ENCODE results near the gene AKAP6. TPM values are rescaled to one million over a fixed set of nuclear protein-coding genes. Genes with fewer than 3 reads are reported as not detected.

Gene AKAP6
- total and polyA plus RNA-seq, 2 of the 8 experiments (the other 6 are each of a cell fraction or from before 2014, with no cell fraction given): 0.09 to 0.89 TPM

GRCh38 chr14:32286602-32287001 lies 42.5 kb upstream of the AKAP6 start (continued):
- TF ChIP-seq NRF1 (IDR thresholded peaks at IDR 0.05; ENCODE audit: low read depth, low read length) (no peak), NANOG (IDR thresholded peaks at IDR 0.05; ENCODE audit: insufficient read depth, low read depth, low read length, poor library complexity, severe bottlenecking) (no peak), SIN3A (conservative IDR thresholded peaks at IDR 0.05 in 1 of 2, IDR thresholded peaks at IDR 0.05 in 1 of 2; ENCODE audit: low read depth in 1 of 2, low read length in 2 of 2) (no peak), MAFK (IDR thresholded peaks at IDR 0.05; ENCODE audit: low read depth, low read length) (no peak)
